SK-N-SH treated with all-trans-retinoic acid at 6 μM for 48 hours (cell line): ENCODE data around the gene FAM20C.

Experiments used
- ATAC-seq: fragments of 200-7000 bp; cut with Tn5 transposase; 3 replicates; pipeline ENCODE4 v1.9.1; 2020; ENCODE audit warnings: mild to moderate bottlenecking, moderate library complexity
- ARNTL ChIP-seq: fragments of 450-650 bp; formaldehyde crosslinking; IDR thresholded peaks from 2 replicates; pipeline ENCODE4 v1.5.0; 2020; ENCODE audit warnings: low read depth, mild to moderate bottlenecking, moderate library complexity, borderline replicate concordance
- BACH2 ChIP-seq: fragments of 250-450 bp; sonication (Bioruptor Pico); IDR thresholded peaks from 2 replicates; pipeline ENCODE4 v1.9.0; 2021; ENCODE audit warnings: mild to moderate bottlenecking, borderline replicate concordance
- CREB5 ChIP-seq: fragments of 250-450 bp; sonication (Bioruptor Pico); IDR thresholded peaks from 2 replicates; pipeline ENCODE4 v1.5.1; 2020; ENCODE audit warnings: low read depth, mild to moderate bottlenecking, moderate library complexity
- CSDC2 ChIP-seq: fragments of 250-450 bp; sonication (Bioruptor Pico); IDR thresholded peaks from 2 replicates; pipeline ENCODE4 v1.5.0; 2020; ENCODE audit warnings: mild to moderate bottlenecking, moderate library complexity
- CSRNP3 ChIP-seq: fragments of 250-450 bp; sonication (Bioruptor Pico); IDR thresholded peaks from 2 replicates; pipeline ENCODE4 v1.5.1; 2021; ENCODE audit warnings: mild to moderate bottlenecking, moderate library complexity
- ESRRG ChIP-seq: fragments of 250-450 bp; sonication (Bioruptor Pico); IDR thresholded peaks from 2 replicates; pipeline ENCODE4 v1.6.1; 2021; ENCODE audit warnings: mild to moderate bottlenecking
- GLIS3 ChIP-seq: fragments of 250-450 bp; sonication (Bioruptor Pico); IDR thresholded peaks from 2 replicates; pipeline ENCODE4 v1.5.0; 2020; ENCODE audit warnings: mild to moderate bottlenecking, moderate library complexity
- ISL1 ChIP-seq: fragments of 250-450 bp; sonication (Bioruptor Pico); IDR thresholded peaks from 2 replicates; pipeline ENCODE4 v2.1.2; 2022; ENCODE audit warnings: mild to moderate bottlenecking, moderate library complexity
- OSR1 ChIP-seq: fragments of 250-450 bp; sonication (Bioruptor Pico); IDR thresholded peaks from 2 replicates; pipeline ENCODE4 v1.8.0; 2022; ENCODE audit warnings: moderate library complexity, mild to moderate bottlenecking, inconsistent platforms
- PATZ1 ChIP-seq: fragments of 250-450 bp; sonication (Bioruptor Pico); IDR thresholded peaks from 2 replicates; pipeline ENCODE4 v1.8.0; 2020; ENCODE audit warnings: mild to moderate bottlenecking, moderate library complexity, borderline replicate concordance
- POU6F1 ChIP-seq: fragments of 250-450 bp; sonication (Bioruptor Pico); IDR thresholded peaks from 2 replicates; pipeline ENCODE4 v1.8.0; 2021; ENCODE audit warnings: low read depth, mild to moderate bottlenecking, moderate library complexity, borderline replicate concordance
- PPARA ChIP-seq: fragments of 250-450 bp; sonication (Bioruptor Pico); IDR thresholded peaks from 2 replicates; pipeline ENCODE4 v1.5.0; 2020; ENCODE audit warnings: mild to moderate bottlenecking, borderline replicate concordance
- RARB ChIP-seq: fragments of 250-450 bp; sonication (Bioruptor Pico); IDR thresholded peaks from 2 replicates; pipeline ENCODE4 v1.8.0; 2021; ENCODE audit warnings: mild to moderate bottlenecking, moderate library complexity
- SNAI2 ChIP-seq: fragments of 250-450 bp; sonication (Bioruptor Pico); IDR thresholded peaks from 2 replicates; pipeline ENCODE4 v1.5.0; 2020; ENCODE audit warnings: mild to moderate bottlenecking, moderate library complexity
- TCF4 ChIP-seq: fragments of 250-450 bp; sonication (Bioruptor Pico); IDR thresholded peaks from 2 replicates; pipeline ENCODE4 v1.8.0; 2021; ENCODE audit warnings: mild to moderate bottlenecking, moderate library complexity, borderline replicate concordance
- TSHZ2 ChIP-seq: fragments of 250-450 bp; sonication (Bioruptor Pico); IDR thresholded peaks from 2 replicates; pipeline ENCODE4 v1.5.0; 2020; ENCODE audit warnings: mild to moderate bottlenecking, moderate library complexity
- ZC3H10 ChIP-seq: fragments of 250-450 bp; sonication (Bioruptor Pico); IDR thresholded peaks from 2 replicates; pipeline ENCODE4 v1.5.1; 2021; ENCODE audit warnings: mild to moderate bottlenecking, moderate library complexity
- ZFP30 ChIP-seq: fragments of 450-650 bp; formaldehyde crosslinking; IDR thresholded peaks from 2 replicates; pipeline ENCODE4 v1.5.0; 2022; ENCODE audit warnings: mild to moderate bottlenecking, moderate library complexity
- ZNF565 ChIP-seq: fragments of 450-650 bp; formaldehyde crosslinking; conservative IDR thresholded peaks from 2 replicates; pipeline ENCODE4 v1.5.0; 2020; ENCODE audit warnings: low read depth, mild to moderate bottlenecking, moderate library complexity
- ZNF70 ChIP-seq: fragments of 450-650 bp; formaldehyde crosslinking; IDR thresholded peaks from 2 replicates; pipeline ENCODE4 v1.5.0; 2020; ENCODE audit warnings: mild to moderate bottlenecking, moderate library complexity
- ZNF8 ChIP-seq: fragments of 450-650 bp; formaldehyde crosslinking; IDR thresholded peaks from 2 replicates; pipeline ENCODE4 v1.5.0; 2020; ENCODE audit warnings: mild to moderate bottlenecking, moderate library complexity

FAM20C gene

DNA sequence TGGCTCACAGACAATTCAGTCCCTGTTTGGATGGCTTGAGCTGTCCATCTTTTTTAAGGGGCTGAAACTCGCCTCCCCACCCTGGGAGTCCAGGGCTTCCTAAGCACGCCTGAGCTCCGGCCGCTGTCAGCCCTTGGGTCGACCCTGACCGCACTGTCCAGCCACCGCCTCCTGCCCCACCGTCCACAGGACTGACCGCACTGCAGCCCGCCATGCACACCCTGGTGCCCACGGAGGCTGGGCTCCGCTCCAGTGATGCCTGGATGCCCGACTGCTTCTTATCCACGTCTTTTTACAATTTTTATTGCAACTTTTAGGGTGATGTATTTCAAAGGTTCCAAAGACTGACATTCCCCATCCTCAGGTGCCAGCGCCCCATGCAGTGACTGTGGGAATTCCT, 58.2 kb downstream of the FAM20C start:
- no peak for TF ChIP-seq BACH2 (CRISPR knock-in tag)
- no peak for TF ChIP-seq CSRNP3 (CRISPR knock-in tag)
- no peak for TF ChIP-seq ARNTL
- TF ChIP-seq PATZ1 (CRISPR knock-in tag), result no peak
- TF ChIP-seq ISL1 (CRISPR knock-in tag), result no peak
- no peak for TF ChIP-seq ZFP30 (CRISPR knock-in tag)
- TF ChIP-seq ZNF565 (CRISPR knock-in tag), result no peak
- no peak for TF ChIP-seq TSHZ2 (CRISPR knock-in tag)
- no peak for TF ChIP-seq TCF4 (CRISPR knock-in tag)
- TF ChIP-seq ZC3H10 (CRISPR knock-in tag), result no peak
- no peak for TF ChIP-seq RARB (CRISPR knock-in tag)
- no peak for TF ChIP-seq POU6F1
- TF ChIP-seq CREB5 (CRISPR knock-in tag), result no peak
- TF ChIP-seq SNAI2, result no peak
- TF ChIP-seq ESRRG (CRISPR knock-in tag), result no peak
- TF ChIP-seq ZNF8 (CRISPR knock-in tag), result no peak
- no peak for TF ChIP-seq OSR1 (CRISPR knock-in tag)
- no peak for TF ChIP-seq PPARA
- TF ChIP-seq GLIS3, result no peak
- TF ChIP-seq ZNF70, result no peak
- no peak for ATAC-seq

DNA sequence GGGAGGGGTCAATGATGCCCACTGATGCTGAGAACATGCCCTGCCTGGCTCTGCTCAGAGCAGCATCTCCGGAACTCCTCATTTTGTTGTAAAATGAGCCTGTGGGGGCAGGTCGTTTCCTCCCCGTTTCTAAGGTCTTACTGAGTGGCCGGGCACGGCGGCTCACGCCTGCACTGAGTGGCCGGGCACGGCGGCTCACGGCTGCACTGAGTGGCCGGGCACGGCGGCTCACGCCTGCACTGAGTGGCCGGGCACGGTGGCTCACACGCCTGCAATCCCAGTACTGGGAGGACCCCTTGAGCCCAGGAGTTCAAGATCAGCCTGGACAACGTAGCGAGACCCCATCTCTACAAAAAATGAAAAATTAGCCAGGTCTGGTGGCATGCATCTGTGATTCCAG, 58.6 kb downstream of the FAM20C start:
- no peak for ATAC-seq
- TF ChIP-seq PPARA, result no peak
- TF ChIP-seq CREB5 (CRISPR knock-in tag), result no peak
- no peak for TF ChIP-seq ISL1 (CRISPR knock-in tag)
- no peak for TF ChIP-seq SNAI2
- no peak for TF ChIP-seq PATZ1 (CRISPR knock-in tag)
- no peak for TF ChIP-seq CSDC2 (CRISPR knock-in tag)
- TF ChIP-seq BACH2 (CRISPR knock-in tag), result no peak
- TF ChIP-seq ZFP30 (CRISPR knock-in tag), result no peak
- TF ChIP-seq TCF4 (CRISPR knock-in tag), result no peak
- no peak for TF ChIP-seq ZC3H10 (CRISPR knock-in tag)
- TF ChIP-seq GLIS3, result no peak
- no peak for TF ChIP-seq RARB (CRISPR knock-in tag)
- TF ChIP-seq, all 23 proteins: peak for 0
